HG03439 (cell line): ENCODE results near the gene TMEM271.

Experiments used
- ATAC-seq: cut with Tn5 transposase; IDR thresholded peaks from one replicate; pipeline ENCODE4 v1.9.1; 2021; ENCODE audit warnings: mild to moderate bottlenecking, moderate library complexity; ENCODE audit not compliant: unreplicated experiment

TMEM271 gene, protein sequence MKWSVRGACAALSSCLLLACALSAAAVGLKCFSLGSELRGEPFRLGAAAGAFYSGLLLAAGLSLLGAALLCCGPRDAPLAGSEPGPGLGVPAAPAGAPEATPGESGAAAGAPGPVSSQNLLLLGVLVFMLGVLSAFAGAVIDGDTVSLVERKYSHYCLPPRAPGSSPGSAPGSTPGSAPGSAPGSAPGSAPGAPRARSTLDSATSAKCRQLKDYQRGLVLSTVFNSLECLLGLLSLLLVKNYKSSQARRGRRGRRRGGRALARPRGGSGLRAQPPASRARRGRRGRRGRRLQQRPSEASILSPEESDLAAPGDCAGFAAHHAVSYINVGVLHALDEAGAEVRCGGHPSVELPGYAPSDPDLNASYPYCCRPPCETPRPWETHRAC

DNA sequence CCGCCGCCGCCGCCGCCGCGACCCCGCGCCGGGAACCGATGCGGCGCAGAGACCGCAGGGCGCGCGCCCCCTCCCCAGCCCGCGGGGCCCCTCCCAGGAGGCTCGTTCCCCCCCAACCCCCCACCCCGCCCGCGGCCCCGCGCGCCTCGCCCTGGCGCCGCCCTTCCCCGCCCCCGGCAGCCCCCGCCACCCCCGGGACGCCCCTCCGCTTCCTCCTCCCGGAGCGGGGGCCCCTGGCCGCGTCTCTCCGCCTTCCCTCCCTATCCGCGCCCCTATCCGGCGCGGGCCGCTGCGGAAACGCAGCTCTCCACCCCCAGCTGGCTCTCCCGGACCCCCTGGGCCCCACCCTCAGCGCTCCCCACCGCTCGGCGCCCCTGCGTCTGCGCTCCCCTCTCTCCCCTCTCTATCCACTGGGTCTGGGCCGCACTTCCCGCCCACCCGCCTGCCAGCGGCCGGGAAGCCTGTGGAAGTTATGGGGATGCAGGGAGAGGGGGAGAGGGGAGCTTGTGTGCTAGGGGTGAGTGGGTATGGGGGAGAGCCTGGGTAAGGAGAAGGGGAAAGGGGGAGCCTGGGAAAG lies at the start of gene TMEM271:
TMEM271 (minus strand) TSS at position 51 of the 577 bp plus-strand sequence. CDS start 233 bp downstream, outside the sequence.
- no peak for ATAC-seq

DNA sequence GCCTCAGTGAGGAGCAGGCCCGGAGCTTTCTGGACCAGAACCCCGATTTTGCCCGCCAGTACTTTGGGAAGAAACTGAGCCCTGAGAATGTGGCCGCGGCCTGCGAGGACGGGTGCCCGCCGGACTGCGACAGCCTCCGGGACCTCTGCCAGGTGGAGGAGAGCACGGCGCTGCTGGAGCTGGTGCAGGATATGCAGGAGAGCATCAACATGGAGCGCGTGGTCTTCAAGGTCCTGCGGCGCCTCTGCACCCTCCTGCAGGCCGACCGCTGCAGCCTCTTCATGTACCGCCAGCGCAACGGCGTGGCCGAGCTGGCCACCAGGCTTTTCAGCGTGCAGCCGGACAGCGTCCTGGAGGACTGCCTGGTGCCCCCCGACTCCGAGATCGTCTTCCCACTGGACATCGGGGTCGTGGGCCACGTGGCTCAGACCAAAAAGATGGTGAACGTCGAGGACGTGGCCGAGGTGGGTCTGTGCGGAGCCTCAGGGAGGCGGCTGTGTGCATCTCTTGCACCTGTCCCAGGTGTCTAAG lies 49.6 kb upstream of the TMEM271 start:
- no peak for ATAC-seq

DNA sequence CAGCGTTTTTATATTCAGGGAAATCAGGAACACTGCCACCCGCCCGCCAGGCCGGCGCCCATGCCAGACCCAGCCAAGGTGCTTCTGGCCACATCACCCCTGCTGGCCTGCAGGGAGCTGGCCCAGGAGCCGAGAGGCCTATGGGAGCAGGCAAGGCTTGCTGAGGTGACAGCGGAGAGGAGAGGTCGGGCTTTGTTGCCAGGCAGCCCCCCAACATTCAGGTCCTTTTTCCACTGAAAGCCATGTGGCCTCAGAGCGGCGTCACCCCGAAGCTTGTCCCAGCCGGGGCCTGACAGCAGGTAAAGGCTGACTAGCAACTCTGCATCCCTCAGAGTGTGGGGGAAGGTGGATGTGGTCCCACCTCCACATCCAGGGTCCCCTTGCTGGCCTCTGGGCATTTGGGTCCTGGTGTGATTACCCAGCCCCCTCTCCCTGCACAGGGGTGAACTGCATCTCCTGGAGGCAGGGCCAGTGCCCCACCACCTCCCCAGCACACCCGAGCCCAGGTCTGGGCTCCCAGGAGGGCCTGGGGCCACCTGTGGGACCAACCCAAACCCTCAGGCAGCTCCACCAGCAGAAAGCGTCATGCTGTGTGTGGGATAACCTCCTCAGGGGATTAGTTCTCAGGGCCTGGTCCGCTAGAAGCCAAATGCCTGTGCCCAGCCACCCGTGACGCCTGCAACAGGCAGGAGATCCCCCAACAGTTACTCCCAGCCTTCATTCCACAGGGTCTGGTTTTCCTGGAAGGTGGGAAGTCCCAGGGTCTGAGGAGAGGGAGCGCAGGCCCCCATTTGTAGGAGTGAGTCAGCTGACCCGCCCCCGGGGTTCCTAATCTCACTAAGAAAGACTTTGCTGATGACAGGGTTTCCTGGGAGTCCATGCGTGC lies 48.9 kb upstream of the TMEM271 start, which contains the start of gene PDE6B:
PDE6B (plus strand) TSS at position 869 of the 886 bp plus-strand sequence. CDS start 54 bp downstream, outside the sequence.
- no peak for ATAC-seq

DNA sequence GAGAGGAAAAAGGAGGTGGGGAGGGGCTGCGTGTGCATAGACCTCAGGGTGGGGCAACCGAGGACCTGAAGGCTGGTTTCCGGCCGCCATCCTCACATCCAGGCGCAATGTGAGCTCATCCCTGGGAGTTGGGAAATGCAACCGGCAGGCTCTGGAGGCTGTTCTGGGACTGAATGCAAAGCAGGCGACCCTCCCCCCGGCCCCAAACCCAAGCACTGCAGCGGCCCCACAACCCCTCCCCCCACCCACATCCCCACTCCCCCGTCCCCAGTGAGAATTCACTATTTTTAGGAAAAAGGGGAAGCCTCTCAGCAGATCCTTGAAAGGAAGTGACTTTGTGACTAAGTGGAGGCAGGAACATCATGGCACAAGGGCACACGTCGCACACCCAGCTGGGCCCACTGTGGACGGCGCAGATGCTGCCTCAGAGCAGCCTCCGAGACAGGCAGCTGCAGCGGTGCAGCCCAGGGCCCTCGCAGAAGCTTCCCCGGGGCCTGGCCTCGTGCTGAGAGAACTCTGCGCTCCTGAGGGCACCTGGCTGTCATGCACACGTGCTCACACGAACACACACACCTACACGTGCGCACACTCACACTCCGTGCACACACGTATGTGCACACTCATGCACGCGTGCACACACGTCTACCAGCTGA lies 47.9 kb upstream of the TMEM271 start:
- ATAC-seq = no peak

DNA sequence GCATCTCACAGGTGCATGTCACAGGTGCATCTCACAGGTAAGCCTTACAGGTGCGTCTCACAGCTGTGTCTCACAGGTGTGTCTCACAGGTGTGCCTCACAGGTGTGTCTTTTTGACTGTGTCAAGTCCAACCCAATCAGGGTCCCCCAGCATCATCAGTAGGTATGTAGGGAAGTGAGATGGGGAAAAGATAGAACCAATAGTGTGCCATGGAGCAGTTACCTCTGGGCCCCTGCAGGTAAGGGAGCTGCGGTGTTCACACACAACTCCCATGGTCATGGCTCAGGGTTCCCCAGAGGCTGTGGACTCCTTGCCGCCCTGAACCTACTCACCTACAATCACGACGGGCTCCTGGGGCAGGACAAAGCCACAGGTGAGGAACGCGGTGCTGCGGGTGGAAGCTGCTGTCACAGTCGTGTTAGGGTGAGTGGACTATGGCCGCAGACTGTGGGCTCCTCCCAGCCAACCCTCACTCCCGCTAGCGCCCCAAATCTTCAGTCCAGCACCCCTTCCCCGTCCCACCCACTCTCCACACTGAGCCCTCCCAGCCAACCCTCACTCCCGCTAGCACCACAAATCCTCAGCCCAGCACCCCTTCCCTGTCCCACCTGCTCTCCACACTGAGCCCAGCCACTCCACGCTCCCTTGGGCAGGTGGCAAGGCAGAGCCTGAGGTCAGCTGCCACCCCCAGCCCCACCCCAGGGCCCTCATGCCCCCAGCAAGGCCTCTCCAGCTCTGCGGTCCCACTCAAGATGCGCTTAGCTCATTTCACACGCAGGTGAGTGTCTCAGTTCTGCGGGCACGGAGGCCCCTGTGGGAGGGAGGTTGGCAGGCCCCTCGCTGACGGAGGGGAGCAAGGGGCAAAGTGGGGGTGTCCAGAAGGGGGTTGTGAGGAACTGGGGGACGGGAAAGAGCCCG lies 47.2 kb upstream of the TMEM271 start:
- ATAC-seq = no peak

DNA sequence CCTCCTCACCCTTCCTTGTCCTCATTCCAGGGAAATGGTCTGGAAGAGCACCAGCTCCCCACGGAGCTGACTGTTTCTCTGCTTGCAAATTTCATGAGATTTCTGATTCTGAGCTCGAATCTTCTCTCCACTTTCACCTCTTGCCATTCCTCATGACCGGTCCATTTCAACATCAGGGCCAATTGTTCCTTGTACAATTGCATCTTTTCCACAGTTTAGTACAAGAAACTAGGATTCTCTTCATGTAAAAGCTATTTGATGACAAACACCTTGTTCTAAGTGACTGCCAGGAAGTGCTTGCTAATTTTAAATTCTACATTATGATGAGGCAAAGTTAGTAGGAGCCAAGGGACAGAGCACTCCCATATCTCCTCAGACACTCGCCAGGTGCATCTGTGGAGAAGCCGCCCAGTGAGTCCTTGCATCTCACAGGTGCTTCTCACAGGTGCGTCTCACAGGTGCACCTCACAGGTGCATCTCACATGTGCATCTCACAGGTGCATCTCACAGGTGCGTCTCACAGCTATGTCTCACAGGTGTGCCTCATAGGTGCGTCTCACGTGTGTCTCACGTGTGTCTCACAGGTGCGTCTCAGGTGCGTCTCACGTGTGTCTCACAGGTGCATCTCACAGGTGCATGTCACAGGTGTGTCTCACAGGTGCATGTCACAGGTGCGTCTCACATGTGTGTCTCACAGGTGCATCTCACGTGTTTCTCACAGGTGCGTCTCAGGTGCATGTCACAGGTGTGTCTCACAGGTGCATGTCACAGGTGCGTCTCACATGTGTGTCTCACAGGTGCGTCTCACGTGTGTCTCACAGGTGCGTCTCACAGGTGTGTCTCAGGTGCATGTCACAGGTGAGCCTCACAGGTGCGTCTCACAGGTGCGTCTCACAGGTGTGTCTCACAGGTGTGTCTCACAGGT lies 46.2 kb upstream of the TMEM271 start:
- no peak for ATAC-seq

DNA sequence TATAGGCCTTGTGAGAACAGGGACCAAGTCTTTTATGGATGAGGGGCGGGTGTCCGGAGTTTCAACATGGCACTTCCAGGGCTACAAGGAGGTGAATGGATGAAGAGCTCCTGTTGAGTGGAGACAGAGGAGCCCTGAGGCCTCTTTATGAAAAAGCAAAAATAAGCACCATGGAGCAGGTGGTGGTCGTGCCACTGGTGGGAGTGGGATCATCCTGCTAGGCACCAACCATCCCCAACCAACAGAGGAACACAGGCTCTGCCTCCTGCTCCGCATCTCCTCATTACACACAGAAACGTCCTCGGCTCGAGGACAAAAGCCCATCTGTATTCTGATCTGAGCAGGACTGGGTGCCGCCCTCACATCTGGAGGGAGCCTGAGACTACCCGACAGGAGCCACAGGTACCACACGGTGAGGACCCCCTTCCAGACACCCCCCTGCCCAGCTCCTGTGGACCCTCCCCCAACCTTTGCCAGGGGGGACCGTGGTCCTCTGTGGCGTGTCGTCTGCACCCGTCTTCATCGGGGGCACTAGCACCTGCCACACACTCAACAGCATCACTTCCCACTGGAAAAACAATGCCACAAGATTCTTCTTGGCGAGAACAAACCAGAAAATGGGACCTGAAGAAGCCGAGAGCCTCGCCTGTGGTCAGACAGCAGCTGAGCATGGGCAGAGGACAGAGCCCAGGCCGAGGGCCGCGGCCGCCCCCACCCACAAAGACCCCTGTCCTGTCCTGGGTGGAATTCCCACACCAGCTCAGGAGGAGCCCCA lies 45.4 kb upstream of the TMEM271 start:
- no peak for ATAC-seq

DNA sequence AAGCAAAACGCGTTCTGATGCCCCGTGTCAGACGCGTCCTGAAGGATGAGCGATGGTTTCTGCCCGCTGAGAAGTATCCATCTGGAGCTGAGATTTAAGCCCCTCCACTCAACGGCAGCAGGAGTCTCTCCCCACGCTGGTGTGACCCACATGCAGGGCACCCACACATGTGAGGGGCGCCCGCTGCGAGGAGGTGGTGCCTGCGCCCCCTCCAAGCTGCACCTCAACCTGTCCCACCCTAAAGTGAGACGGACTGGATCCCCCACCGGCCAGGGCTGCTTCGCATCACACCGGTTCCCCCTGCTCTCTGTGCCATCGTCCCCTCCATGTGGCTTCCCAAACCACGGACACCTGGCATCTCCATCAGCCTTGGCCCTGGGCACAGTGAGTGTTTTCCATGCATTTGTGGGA lies 44.8 kb upstream of the TMEM271 start:
- ATAC-seq = no peak

DNA sequence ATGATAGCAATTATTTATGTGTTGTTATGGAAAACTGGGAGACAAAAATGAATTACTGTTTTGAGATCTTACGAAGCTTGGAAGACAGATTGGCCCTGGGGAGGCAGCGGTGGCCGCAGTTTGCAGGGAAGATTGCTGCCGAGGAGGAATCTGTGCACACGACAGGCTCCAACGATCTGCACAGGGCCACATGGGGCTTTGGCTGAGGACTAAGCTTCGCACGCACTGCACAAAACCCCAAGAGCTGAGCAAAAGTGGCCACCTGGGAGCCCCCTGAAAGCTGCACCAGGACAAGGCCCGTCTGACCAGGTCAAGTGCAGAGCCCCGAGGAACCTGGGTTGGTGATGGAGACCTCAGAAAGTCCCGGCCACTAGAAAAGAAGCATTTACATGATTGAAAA lies 44.1 kb upstream of the TMEM271 start:
- no peak for ATAC-seq

DNA sequence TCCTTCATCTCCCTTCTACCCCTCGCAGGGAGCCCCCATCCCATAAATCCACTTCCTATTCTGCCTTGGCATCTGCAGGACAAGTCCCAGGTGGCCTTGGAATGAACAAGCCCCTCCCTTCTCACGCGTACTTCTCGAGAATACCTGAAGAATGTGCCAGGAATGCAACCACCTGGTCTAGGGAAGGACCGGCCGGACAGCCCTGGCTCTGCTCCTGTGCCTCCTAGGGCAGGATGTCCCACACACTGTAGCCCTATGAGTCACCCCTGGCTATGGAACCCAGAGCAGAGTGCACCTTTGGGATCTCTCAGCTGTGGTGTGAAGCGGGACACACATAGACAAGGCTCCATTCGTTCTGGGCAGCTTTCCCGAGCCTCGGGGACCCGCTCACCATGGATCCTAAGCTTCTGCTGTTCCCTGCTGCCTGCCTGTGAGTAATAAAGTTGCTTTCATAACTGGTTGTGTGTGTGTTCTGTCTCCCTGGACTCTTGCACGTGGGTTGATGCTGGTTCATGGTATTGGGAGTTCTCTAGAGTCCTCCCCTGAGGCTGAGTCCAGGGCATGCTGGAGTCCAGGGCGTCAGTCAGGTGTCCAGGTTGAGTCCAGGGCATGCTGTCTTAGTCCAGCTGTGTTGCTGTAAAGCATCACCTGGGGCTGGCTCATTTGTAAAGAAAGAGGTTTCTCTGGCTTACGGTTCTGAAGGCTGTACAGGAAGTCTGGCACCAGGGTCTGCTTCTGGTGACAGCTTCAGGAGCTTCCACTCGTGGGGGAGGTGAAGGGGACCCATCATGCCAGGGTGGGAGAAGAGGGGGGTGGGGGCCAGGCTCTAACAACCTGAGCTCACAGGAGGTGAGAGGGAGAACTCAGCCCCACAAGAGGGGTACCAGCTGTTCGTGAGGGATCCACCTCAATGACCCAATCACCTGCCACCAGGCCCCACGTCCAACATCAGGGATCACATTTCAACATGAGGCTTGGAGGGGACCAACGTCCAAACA lies 41.8 kb upstream of the TMEM271 start:
- ATAC-seq = no peak

DNA sequence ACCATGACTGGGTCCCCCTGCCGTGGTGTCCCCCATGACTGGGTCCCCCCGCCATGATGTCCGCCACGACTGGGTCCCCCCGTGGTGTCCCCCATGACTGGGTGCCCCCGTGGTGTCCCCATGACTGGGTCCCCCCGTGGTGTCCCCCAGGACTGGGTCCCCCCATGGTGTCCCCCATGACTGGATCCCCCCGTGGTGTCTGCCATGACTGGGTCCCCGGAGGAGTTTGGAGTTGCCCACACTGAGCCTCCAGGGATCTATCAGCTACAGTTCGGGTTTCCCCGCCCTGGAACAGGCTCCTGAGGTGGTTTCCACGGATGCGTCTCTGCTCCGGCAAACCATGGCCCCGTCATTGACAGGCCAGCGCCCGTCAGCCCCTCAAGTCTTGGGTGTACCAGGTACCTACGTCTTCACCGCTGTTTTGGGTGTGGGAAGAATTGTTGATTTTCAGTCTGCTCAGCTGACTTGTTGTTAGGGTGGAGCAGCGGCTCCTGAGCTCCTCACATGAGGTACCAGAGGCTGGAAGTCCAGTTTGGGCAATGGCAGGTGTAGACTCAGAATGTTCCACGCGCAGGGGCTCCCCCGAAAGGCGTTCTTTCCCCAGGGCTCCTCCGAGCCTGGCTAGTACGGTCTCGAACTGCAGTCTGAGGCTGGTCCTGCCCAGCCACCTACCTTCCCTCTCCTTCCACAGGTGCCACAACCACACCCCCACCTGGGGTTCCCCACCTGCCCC lies 41.0 kb upstream of the TMEM271 start:
- ATAC-seq = no peak

DNA sequence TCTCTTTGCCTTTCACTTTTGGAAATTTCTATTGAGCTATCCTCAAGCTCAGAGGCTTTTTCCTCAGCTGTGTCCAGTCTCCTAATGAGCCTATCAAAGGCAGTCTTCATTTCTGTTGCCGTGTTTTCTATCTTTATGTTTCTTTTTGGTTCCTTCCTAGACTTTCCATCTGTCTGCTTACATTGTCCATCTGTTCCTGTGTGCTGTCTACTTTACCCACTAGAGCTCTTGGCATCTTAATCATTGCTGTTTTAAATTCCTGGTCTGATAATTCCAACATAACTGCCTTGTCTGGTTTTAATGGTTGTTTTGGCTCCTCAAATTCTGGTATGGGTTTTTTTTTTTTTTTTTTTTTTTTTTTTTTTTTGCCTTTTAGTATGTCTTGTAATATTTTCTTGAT lies 40.0 kb upstream of the TMEM271 start:
- no peak for ATAC-seq

DNA sequence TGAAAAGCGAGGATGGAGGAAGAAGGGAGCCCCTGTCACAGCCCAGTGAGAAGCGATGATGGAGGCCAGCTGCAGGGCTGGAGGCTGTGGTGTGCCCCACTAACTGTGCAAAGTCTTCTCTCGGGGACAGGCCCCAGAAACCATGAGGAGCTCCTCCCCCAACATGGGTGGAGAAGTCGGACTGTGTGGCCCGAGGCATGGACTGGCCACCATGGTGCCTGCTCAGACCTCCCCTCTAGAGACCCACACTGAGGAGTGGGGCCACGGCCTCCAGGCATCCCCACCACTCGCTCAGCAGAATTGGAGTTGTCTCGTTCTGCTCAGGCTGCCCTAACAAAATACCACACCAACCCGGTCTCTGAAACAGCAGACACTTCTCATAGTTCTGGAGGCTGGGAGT lies 37.0 kb upstream of the TMEM271 start:
- ATAC-seq = no peak

DNA sequence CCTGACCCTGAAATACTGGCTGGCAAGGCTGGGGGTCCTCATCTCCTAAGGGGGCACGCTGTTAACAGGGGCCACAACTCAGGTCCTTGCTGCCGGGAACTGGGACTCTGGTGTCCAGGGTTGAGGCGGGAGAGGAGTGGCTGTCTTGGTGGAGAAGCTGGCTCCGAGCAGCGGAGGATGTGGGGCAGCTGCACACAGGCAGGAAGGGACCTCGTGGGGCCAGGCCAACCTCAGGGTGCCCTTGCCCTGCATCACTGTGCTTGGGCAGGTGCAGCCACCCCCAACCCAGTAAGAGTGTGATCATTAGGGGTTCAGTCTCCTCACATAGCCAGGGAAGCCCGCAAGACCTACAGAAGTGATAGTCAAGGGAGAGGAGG lies 36.6 kb upstream of the TMEM271 start:
- ATAC-seq = no peak

DNA sequence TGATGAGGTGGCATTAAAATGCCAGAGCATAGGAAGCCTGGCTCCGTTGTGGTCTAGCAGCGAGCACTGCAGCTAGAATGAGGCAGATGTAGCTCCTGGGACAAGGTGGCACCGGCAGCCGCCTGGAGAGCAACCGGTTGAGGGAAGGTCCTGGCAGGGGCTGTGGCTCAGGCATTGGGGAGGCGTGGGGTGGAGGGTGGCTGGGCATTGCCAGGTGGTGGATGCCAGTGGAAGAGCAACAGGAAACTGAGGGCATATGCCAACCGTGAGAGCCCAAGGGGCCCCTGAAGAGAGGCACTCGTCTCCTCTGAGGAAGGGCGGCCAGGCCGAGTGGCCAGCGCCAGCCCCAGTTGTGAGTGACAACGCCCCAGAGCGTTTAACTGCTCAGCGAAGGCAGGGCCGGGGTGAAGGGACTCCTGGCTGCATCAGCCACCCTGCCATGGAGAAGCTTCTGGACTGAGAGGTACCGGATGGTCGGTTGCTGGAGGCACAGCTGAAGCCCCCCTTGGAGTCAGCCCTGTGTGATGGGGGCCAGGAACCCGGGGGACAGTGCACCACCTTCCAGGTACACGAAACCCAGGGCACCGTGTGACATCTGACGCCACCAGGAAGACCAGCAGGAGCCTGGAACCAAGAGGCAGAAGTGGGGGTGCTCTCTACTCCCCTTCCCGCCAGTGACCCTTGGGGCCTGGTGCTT lies 36.1 kb upstream of the TMEM271 start:
- no peak for ATAC-seq
